Epithelial cell of esophagus (primary cell): ENCODE measurements around the gene UBXN11.

Source experiments
- DNase-seq: peaks from one replicate; pipeline ENCODE4 v3.0.0; 2010; ENCODE audit warnings: low read depth
- H3K4me3 ChIP-seq: 2 replicates; pipeline ENCODE4 v1.5.1; 2011; ENCODE audit warnings: mild to moderate bottlenecking, low read length, control low read depth
- CTCF ChIP-seq: IDR thresholded peaks from 2 replicates; pipeline ENCODE4 v1.5.1; 2011; ENCODE audit warnings: low read depth, mild to moderate bottlenecking, low read length, control low read depth, inconsistent platforms; ENCODE audit not compliant: insufficient read depth; ENCODE audit errors: missing control alignments

The UBXN11 gene

GRCh38 chr1:26345718-26346117, 39.3 kb upstream of the UBXN11 start:
- no peak overlapping the region for H3K4me3 ChIP-seq
- DNase-seq: no peak
- no peak for TF ChIP-seq CTCF

GRCh38 chr1:26344147-26344920, 37.9 kb upstream of the UBXN11 start:
- DNase-seq: no peak
- no peak overlapping the region for H3K4me3 ChIP-seq
- TF ChIP-seq CTCF: no peak

GRCh38 chr1:26340047-26340481, 33.6 kb upstream of the UBXN11 start:
- no peak for TF ChIP-seq CTCF
- peak; percentile 80 for DNase-seq
- H3K4me3 ChIP-seq: no peak overlapping the region

GRCh38 chr1:26338670-26339069, 32.2 kb upstream of the UBXN11 start:
- no peak overlapping the region for H3K4me3 ChIP-seq
- TF ChIP-seq CTCF: no peak
- DNase-seq: no peak

GRCh38 chr1:26337625-26338024, 31.2 kb upstream of the UBXN11 start:
- H3K4me3 ChIP-seq: no peak overlapping the region
- no peak for DNase-seq
- no peak for TF ChIP-seq CTCF

GRCh38 chr1:26337206-26337535, 30.7 kb upstream of the UBXN11 start:
- DNase-seq: no peak
- no peak overlapping the region for H3K4me3 ChIP-seq
- no peak for TF ChIP-seq CTCF
